ENCODE results near the gene CNTN5. TPM values are rescaled to one million over a fixed set of nuclear protein-coding genes. Genes with fewer than 3 reads are reported as not detected.

The CNTN5 gene
- total RNA-seq, 2 donors from 2014 or later = 0.85 to 4.2 TPM

- ATAC-seq (ENCODE audit: insufficient number of reproducible peaks, low FRiP score, low read depth) = no peak
- DNase-seq (ENCODE audit: low spot score) = no peak
- no peaks in the 10 kb centered on the region for H3K4me1 ChIP-seq (ENCODE audit: control insufficient read depth in 1 of 2, low read depth in 2 of 2)
- no peaks in the 10 kb centered on the region for H3K36me3 ChIP-seq
- H3K27me3 ChIP-seq (replicated peaks; ENCODE audit: insufficient read depth) = no peaks in the 10 kb centered on the region
- no peak overlapping the region for H3K27ac ChIP-seq
- H3K4me3 ChIP-seq = no peak overlapping the region
- no peaks in the 10 kb centered on the region for H3K9me3 ChIP-seq
- TF ChIP-seq CTCF (IDR thresholded peaks at IDR 0.05) = no peak
Observed at GRCh38 chr11:100329352-100329751, 1308.6 kb downstream of the CNTN5 start.

- DNase-seq (ENCODE audit: low spot score) (no peak), ATAC-seq (ENCODE audit: insufficient number of reproducible peaks, low FRiP score, low read depth) (no peak)
- H3K4me1 ChIP-seq (ENCODE audit: control insufficient read depth in 1 of 2, low read depth in 2 of 2) = no peaks in the 10 kb centered on the region
- no peak for TF ChIP-seq CTCF (IDR thresholded peaks at IDR 0.05)
- H3K36me3 ChIP-seq = no peaks in the 10 kb centered on the region
- no peak overlapping the region for H3K4me3 ChIP-seq
- H3K27ac ChIP-seq = no peak overlapping the region
- H3K9me3 ChIP-seq = no peaks in the 10 kb centered on the region
- H3K27me3 ChIP-seq (replicated peaks; ENCODE audit: insufficient read depth) = no peaks in the 10 kb centered on the region
Observed at GRCh38 chr11:100336873-100337272, 1316.1 kb downstream of the CNTN5 start.

- no peaks in the 10 kb centered on the region for H3K27me3 ChIP-seq (replicated peaks; ENCODE audit: insufficient read depth)
- no peak for DNase-seq (ENCODE audit: low spot score)
- no peaks in the 10 kb centered on the region for H3K36me3 ChIP-seq
- H3K27ac ChIP-seq = no peak overlapping the region
- no peaks in the 10 kb centered on the region for H3K9me3 ChIP-seq
- H3K4me1 ChIP-seq (ENCODE audit: control insufficient read depth in 1 of 2, low read depth in 2 of 2) = no peaks in the 10 kb centered on the region
- H3K4me3 ChIP-seq = no peak overlapping the region
- TF ChIP-seq CTCF (IDR thresholded peaks at IDR 0.05) = no peak
- no peak for ATAC-seq (ENCODE audit: insufficient number of reproducible peaks, low FRiP score, low read depth)
Observed at GRCh38 chr11:100338144-100338840, 1317.5 kb downstream of the CNTN5 start.

- Histone ChIP-seq H3K4me1 (ENCODE audit: control insufficient read depth in 1 of 2, low read depth in 2 of 2) (no peaks in the 10 kb centered on the region), H3K27me3 (replicated peaks; ENCODE audit: insufficient read depth) (no peaks in the 10 kb centered on the region), H3K36me3 (no peaks in the 10 kb centered on the region), H3K4me3 (no peak overlapping the region), H3K9me3 (no peaks in the 10 kb centered on the region), H3K27ac (no peak overlapping the region)
- no peak for TF ChIP-seq CTCF (IDR thresholded peaks at IDR 0.05)
- DNase-seq (ENCODE audit: low spot score) (no peak), ATAC-seq (ENCODE audit: insufficient number of reproducible peaks, low FRiP score, low read depth) (no peak)
Observed at GRCh38 chr11:100340466-100341319, 1319.9 kb downstream of the CNTN5 start.

- DNase-seq (ENCODE audit: low spot score) = no peak
- Histone ChIP-seq H3K27me3 (replicated peaks; ENCODE audit: insufficient read depth) (no peaks in the 10 kb centered on the region), H3K9me3 (no peaks in the 10 kb centered on the region), H3K4me3 (no peak overlapping the region), H3K4me1 (ENCODE audit: control insufficient read depth in 1 of 2, low read depth in 2 of 2) (no peaks in the 10 kb centered on the region), H3K27ac (no peak overlapping the region), H3K36me3 (no peaks in the 10 kb centered on the region)
- TF ChIP-seq CTCF (IDR thresholded peaks at IDR 0.05) = no peak
- ATAC-seq (ENCODE audit: insufficient number of reproducible peaks, low FRiP score, low read depth) = no peak
Observed at GRCh38 chr11:100353083-100353482, 1332.3 kb downstream of the CNTN5 start.

Data from thoracic aorta (tissue), 2 donors.